HG02588 (cell line): ENCODE results near the gene IQCE.

Experiments used
- ATAC-seq: cut with Tn5 transposase; IDR thresholded peaks from one replicate; pipeline ENCODE4 v1.9.1; 2021; ENCODE audit warnings: mild to moderate bottlenecking, moderate library complexity; ENCODE audit not compliant: unreplicated experiment

Gene IQCE

DNA sequence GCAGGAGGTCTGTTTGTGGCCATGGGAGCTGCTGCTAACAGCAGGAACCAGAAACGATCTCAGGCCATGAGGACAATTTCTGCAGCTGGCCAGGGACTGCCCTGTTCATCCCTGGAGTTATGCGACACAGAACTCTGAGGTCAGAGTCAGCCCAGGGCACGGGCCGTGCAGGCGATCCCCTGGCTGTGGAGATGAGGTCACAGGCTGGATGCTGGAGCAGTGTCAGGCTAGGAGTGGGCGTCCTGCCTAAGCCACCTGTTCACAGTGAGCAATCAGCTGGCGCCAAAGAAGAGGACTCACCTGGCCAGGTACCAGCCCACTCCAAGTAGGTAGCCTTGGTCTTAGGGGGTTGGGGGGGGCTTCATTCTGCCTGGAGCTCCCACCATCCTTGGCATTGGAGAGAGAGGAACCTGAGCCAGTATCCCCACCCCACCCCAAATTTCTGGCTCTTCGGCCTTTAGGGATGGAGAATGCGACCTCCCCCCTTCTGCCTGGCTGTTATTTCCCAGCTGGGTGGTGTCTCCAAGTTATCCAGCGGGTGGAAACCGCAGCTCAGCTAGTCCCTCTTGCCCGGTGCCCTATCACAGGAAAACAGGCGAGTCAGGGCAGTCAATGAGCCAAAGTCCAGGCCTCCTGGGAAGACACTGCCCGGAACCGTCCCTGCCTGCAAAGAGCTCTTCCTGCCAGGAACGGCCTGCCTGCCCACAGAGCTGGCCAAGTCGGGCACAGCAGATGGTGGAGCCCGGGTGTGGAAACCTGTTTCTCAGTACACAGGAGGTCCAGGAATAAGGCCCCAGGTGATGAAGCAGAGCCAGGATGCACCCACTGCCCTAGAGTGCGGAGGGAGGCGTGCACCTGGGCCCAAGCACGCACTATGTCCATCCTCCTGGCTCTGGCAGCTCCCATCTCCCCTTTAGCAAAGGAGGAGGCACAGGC is 71.2 kb downstream of the IQCE start:
- no peak for ATAC-seq

DNA sequence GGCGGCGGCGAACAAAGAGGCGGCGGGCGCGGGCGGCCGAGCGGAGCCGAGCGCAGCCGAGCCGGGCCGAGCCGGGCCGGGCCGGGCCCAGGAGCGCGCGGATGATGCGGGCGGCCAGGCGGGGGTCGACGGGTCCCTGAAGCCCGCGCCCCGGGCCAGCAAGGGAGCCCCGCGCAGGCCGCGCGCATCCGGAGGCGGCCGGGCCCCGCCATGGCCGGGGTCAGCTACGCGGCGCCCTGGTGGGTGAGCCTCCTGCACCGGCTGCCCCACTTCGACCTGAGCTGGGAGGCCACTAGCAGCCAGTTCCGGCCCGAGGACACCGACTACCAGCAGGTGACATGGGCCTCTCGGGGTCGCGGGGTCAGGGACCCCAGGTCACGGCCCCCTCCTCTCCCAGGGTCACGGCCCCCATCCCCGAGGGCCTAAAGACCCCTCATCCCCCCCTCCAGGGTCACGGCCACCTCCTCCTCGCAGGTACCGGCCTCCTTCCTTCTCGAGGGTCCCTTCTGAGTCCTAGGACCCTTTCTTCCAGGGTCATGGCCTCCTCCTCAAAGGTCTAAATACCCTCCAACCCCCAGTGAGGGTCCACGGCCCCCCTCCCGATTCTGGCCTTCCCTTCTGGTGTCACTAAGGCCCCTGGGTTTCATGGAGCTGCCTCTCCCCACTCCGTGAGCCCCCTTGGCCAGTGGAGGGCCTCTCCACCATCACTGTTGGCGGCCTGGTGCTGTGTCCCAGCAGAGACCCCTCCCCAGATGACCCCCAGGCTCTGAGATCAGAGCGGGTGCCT is 73.4 kb downstream of the IQCE start, which contains the start of gene TTYH3:
TSS of gene TTYH3 (plus strand) at position 41 of the 787 bp plus-strand sequence. CDS start at position 211, 170 bp downstream.
- ATAC-seq, result no peak

DNA sequence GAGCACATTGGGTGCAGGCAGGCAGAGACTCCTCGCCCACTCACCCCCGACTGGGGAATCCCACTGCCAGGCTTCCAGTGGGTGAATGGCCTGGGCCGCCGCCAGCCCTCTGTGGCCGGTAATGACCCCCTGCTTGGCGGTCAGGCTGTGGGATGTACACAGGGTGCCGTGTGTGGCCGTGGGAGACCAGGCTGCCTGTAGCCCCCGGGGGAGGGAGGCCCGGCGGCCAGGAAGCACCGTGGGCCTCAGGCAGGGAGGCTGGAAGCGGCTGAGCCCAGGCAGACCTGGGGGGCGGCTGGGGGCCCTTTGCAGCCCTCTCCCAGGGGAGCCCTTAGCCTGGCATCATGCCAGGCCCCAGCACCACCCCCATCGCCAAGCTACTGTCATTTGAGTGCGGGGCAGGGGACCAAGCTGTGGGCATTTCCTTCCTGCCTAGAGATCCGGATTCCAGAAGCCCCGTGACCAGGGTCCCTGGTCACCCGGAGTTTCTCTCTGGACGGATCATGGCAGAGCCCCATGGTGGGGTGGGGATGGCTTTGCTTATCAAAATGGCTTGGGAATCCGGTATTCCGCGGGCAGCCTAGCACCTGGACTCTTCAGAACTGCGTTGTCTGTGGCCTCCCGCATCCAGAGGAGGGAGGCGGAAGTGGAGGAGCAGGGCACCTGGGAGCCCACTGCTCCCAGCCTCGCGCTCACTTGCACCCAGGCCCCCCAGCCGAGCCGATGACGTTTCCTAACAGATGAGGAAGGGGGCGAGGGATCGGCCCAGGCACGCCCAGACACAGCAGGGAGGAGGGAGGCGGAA is 74.2 kb downstream of the IQCE start:
- ATAC-seq, result no peak

DNA sequence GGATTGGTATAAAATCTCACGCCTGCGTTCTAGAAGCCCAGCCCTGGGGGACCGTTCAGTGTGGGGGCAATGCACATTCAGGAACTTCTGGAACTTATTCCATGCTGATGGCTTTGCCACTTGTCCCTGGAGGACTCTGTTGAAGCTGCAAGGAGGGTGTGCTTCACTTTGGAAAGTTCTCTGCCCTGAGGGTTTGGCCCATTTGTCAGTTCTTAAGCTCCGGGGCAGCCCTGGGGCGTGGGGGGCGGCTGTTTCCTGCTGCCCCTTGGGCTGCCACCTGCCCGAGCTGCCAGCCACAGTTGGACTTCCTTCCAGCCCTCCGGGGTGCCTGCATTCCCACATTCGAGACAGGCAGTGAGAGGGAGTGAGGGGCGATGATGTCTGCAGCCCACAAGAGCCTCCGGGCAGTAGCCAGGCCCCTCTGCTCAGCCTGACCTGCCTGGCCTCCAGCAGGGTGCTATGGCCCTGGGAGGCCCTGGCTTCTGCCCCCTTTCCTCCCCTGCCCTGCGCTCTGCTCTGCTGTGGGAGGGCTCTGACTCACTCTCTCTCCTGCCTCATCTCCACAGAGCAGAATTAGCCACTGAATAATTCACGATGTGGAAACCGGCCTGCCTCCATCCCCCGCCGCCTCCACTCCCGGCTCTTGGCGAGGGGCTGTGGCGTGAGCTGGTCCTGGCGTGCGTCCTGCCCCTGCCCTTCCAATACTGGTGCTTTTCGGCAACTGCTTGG is 74.9 kb downstream of the IQCE start:
- no peak for ATAC-seq

DNA sequence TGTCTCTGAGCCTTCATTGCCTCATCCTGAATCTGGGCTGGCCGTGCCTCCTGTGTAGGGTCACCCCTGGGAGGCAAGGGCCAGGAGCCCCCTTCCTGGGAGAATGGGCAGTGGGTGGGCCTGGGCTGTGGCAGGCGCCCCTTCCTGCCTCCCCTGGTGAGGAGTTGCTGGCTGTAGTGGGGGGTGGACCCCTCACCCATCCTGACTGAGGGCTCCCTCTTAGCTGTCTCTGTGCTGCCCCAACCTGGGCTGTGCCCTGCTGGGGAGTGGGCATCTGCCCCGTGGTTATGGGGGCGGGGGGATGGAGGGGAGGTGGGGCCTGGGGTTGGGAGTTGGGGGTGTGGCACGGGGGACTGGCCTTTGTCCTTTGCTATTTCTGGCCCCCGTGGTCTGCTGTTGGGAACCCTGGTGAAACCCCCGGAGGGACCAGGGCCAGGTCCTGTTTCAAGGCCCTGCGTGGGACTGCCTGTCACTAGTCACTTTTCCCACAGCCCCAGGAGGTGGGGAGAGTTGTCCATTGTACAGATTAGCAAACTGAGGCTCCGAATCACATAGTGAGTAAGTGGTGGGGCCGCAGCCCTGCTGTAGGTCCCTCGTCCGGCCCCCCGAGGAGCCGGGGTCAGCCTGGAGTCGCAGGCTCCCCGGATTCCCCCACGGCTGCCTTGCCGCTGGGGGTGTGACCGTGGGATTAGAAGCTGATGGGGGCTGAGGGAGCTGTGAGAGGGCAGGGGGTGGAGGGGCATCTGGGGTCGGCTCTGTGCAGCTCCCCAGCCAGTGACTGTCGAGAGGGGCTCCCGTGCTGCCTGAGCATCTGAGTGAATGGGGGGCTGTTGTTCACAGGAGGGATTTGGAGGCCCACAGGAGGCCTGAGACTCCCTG is 75.7 kb downstream of the IQCE start:
- no peak for ATAC-seq

DNA sequence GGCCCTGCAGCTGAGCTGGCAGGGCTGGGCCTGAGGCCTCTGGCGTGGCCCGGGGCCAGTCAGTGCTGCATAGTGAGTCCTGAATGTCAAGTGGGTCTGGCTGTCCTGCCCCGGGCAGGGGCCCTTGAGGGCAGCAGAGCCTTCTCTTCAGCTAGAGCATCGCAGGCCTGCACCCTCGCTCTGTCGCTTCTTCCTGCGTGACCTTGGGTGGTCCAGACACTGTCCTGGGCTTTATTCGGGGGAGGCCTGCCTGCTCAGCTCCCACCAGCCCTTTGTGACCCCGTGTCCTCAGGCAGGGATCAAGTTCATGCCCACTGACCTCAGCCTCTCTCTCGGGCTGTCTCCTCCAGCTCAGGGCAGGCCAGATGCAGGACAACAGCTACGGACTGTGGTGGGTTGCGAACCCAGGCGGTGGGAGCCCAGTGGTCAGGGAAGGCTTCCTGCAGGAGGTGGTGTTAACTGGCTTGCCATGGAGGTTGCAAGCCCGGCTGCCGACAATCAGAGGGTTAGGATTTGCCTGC is 76.4 kb downstream of the IQCE start:
- ATAC-seq, result no peak

DNA sequence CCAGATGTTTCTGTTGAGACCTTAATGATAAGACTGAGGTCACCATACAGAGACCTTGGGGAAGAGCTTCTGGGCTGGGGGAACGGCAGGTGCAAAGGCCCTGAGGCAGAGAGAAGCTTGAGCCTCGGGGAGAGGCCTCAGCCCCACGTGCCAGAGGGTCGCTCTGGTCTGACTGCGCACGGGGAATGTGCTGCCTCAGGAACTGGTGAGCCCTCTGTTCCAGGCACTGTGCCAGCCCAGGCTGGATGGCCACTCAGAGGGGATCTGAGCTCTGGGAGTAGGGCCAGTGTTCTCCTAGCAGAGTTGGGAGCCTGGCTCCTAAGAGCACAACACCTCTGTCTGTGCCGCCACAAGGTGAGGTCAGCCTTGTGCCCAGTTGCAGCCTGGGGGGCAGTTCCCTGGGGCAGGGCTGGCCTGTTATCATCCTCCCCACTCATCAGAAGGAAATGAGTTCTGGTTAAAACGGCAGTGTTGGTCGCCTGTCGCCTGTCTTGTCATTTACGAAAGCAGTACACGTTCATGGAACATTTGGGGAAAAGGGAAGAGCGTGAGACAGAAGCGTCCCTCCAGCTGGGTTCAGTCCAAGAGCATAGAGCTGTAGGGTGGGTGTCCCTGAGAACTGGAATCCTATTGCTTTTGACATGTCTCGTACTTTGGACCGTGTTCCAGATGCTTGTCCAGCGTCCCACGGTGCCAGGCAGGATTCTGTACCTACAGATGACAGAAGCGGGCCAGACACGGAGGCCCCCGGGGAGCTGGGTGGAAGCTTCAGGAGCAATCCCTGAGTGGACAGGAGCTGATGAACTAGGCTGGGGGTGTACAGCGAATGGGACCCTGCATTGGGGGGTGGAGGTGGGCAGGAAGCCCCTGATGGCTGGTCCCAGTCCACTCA is 77.3 kb downstream of the IQCE start:
- no peak for ATAC-seq

DNA sequence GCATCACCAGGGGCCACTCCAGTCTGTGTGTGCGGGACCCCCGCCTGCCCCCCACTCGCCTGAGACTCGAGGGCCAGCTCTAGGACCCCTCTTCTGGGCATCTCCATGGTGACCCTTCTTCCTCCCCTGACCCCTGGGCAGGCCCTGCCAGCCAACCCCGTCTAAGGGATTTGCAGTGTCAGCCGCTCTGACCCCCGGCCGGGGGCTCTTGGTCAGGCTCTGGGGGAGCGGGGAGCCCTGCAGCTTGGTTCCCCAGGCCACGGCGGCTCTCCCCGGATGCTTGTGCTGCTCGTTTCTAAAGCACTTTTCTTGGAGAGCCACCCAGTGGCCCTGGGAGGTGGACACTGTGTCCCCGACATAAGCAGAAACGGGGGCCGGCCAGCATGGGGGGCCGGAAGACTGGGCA is 78.3 kb downstream of the IQCE start:
- ATAC-seq, result no peak

DNA sequence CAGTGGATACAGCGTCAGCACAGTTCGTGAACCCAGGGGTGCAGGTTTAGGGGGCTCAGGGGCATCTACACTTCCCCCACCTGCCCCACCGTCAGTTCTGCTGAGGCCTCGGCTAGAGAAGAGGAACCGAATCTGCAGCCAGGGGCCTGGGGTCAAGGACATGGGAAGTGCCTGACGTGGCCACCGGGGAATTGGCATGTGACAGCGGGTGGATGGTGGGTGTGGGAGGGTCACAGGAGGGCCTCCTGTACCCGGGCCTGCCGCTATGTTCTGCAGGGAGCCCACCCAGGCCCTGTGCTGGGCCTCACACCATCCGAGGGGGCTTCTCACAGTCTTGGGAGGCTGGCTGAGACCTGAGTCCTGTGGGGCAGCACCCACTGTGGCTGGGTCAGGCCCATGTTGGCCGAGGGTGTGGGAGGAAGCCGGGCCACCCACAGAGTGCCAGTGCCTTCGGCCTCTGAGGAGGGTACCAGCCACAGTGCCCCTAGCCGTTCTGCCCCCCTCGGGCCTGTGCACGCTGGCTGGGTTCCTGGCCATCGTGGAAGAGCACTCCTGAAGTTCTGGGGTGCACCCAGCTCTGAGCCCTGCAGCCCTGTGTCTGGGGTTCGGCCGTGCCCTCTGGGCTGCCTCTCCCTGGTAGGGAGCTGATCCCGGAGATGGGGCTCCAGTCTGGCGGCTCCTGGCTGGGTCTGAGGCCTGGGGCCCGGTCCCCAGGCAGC is 78.9 kb downstream of the IQCE start:
- ATAC-seq, result no peak

DNA sequence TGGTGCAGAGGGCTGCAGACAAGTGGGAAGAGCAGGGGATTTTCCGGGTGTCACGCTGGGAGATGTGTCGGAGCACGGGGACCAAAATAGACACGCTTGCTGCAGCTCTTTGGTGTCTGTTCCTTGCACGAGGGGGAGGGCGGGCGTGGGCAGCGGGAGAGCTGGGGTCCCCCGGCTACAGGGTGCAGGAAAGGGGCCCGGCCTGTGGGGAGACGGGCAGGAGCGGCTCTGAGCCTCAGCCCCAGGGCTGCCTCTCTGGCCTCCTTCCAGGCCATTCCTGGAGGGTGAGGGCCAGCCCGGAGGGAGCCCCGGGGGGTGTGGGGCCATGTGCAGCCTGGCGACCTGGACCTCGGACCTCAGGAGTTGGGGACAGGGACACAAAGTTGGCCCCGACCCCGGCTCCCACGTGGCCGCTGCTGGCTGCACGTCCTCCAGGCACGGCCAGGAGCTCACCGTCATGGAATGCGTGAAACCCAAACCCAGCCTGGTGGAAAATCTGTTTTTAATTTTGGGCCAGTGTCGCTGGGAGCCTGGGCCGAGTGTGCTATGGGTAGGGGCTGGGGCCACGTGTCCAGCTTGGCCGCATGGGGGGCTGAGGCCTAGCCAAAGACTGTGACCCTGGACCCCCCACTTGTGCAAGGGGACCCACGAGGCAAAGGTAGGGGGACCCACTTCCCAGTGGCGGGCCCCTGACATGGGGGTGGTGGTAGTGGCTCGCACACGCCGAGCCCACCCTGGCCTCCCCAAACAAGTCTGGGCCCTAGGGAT is 79.6 kb downstream of the IQCE start:
- no peak for ATAC-seq

DNA sequence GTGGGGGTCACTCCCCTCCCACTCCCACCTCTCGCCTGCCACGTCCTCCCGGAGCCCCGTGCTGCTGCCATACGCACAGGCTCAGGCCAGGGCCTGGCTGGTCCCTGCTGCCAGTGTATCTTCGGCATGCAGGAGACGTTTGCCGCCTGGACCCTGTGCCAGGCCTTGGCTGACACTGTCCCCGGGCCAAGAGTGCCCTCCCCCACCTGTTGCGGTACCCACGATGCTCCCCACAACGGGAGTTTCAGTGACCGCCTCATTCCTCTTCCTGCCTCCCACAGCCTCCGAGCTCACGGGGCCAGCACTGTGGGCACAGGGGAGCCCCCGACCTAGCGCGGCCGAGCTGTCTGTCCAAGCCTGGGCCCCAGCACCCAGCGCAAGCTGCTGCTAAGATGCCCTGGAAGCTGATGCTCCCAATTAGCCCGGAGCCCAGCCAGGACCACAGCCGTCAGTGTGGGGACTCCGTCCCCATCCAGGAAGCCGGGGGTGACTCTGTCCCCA is 80.5 kb downstream of the IQCE start:
- ATAC-seq, result no peak

DNA sequence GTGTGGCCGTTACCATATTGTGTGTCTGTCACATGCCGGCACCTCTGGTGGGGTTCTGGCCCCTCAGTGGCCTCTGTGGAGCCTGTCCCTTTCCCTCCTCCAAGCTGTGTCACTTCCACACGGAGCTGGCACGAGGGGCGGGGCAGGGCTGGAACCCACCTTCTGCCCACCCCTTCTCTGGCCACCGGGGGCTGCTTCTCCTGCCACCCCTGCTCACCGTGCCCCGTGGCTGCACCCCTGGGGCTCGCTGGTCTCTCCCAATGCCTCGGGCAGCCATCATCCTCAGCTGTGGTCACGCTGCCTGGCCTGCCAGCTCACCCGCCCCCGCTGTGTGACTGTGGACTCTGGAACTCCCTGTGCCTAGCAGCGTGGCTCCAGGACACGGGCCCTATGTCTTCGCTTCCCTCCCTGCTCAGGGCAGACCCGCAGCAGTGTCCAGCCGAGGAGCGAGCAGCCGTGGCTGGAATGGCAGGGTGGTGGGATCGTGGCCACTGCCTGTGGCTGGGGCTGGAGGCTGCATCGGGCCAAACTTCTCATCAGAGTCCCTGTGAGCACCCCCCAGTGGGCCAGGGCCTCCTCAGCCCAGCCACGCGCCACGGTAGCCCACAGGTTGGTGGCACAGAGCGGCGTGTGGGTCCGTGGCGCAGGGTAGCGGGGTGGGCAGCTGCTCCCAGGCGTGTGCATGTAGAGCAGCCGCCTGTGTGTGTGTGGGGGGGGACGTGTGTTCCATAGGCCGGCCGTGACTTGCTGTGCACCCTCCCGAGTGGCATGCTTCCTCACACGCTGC is 81.1 kb downstream of the IQCE start:
- no peak for ATAC-seq

DNA sequence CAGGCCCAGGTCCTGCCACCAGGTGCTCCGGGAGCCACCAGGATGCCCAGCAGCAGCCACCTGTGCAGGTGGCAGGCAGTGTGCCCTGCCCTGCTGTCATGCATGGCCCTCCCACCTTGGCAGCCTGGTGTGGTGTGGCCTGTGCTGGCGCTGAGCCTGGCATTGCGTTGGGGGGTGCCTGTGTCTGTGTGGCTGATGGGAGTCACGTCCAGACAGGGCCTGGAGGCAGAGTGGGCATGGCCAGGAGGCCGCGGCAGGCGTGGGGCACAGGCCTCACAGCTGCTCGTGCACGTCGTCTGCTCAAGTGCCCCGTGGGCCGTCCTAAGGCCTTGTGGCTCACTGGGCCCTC is 81.7 kb downstream of the IQCE start:
- ATAC-seq, result no peak

DNA sequence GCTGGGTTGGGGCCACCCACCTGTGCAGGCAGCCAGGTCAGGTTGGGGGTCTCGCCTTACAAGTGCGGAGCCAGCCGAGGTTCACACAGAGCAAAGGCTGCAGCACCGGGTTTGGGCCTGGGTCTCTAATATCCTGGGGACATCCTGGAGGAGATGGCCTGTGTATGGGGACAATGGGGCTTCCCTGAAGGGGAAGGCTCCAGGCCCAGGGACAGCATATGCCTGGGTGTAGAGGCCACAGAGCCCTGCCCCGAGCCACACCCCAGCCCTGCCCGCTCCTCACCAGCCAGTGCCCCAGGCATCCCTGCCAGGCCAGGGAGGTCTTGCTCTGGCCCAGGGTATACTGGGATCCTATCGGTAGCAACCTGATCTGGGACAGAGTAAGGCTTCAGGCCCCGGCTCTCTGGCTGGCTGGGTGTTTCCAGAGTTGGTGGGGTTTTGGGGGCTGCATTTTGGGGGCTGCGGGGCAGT is 82.1 kb downstream of the IQCE start:
- no peak for ATAC-seq

DNA sequence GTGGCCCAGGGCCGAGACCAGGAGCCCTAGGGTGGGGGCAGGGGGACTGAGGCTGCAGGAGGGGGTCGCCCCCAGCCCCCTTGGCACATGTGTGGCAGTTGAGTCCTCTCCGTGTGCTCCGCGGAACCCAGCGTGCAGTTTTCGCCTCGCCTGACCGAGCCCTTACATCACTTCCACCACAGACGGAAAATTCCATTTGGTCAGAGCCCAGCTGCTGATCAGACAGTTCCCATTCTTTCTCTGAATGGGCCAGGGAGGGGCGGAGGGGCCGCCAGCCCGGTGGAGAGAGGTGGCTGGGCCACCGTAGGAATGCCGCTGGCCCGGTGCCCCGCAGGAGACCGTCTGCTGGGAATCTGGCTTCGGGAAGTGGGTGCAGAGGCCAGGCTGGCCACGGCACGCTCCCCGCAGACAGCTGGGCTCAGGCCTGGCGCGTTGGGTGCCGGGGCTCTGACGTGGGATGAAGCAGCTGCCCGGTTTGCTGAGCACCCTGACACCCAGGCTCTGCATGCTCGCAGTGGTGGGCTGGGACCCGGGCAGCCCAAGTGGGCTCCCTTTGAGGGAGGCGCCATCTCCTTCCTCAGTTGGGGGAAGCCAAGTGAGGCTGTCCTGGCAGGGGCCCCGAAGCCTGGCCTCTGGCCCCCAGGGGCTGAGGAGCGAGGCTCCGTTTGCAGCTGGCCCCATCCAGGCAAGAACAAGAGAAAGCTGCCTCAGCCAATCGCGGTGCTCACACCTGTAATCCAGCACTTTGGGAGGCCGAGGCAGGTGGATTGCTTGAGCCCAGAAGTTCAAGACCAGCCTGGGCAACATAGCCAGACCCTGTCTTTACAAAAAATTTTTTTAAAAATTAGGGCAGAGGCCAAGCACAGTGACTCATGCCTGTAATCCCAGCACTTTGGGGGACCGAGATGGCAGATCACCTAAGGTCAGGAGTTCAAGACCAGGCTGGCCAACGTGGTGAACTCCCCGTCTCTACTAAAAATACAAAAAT is 82.9 kb downstream of the IQCE start:
- ATAC-seq, result no peak
